ENCODE results near the gene PRRX2.
"Not testable (repeated sequence)": the region's sequence is repeated elsewhere in the genome, so short reads cannot be mapped to it uniquely, and the experiment has no call there.

The PRRX2 gene

GRCh38 chr9:129748249-129748648, 82.8 kb downstream of the PRRX2 start:
- H3F3A ChIP-seq (ENCODE audit: control insufficient read depth, insufficient read depth), result no peaks in the 10 kb centered on the region
- H3K9me3 ChIP-seq (ENCODE audit: control insufficient read depth, insufficient read depth, low read length), result no peaks in the 10 kb centered on the region
- no peaks in the 10 kb centered on the region for H3K9me2 ChIP-seq (replicated peaks; ENCODE audit: control insufficient read depth, low read length)
- TF ChIP-seq EZH2phosphoT487 (IDR thresholded peaks at IDR 0.05; ENCODE audit: borderline replicate concordance, low read length), result no peak
- TF ChIP-seq, protein P1, sequence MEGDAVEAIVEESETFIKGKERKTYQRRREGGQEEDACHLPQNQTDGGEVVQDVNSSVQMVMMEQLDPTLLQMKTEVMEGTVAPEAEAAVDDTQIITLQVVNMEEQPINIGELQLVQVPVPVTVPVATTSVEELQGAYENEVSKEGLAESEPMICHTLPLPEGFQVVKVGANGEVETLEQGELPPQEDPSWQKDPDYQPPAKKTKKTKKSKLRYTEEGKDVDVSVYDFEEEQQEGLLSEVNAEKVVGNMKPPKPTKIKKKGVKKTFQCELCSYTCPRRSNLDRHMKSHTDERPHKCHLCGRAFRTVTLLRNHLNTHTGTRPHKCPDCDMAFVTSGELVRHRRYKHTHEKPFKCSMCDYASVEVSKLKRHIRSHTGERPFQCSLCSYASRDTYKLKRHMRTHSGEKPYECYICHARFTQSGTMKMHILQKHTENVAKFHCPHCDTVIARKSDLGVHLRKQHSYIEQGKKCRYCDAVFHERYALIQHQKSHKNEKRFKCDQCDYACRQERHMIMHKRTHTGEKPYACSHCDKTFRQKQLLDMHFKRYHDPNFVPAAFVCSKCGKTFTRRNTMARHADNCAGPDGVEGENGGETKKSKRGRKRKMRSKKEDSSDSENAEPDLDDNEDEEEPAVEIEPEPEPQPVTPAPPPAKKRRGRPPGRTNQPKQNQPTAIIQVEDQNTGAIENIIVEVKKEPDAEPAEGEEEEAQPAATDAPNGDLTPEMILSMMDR (IDR thresholded peaks at IDR 0.05; ENCODE audit: low read depth, low read length, poor library complexity, severe bottlenecking), result no peak
- H3K27ac ChIP-seq (ENCODE audit: low read depth, low read length), result no peak overlapping the region
- peaks cover 11% of the 10 kb centered on the region; the same call in 1 of the 2 replicates for H3K27me3 ChIP-seq (ENCODE audit: control insufficient read depth, low read length)
- no peak overlapping the region for H3K4me2 ChIP-seq (ENCODE audit: low read length)
- H3K4me1 ChIP-seq (ENCODE audit: control insufficient read depth, low read length), result no peaks in the 10 kb centered on the region
- no peaks in the 10 kb centered on the region for H3K36me3 ChIP-seq (ENCODE audit: control insufficient read depth, low read length)
- H3K4me3 ChIP-seq (ENCODE audit: low read length), result no peak overlapping the region
- no peaks in the 10 kb centered on the region for H3K79me2 ChIP-seq (ENCODE audit: control insufficient read depth, low read length)
- H4K20me1 ChIP-seq (ENCODE audit: control insufficient read depth, insufficient read depth, low read depth, low read length), result no peaks in the 10 kb centered on the region

GRCh38 chr9:129749052-129749451, 83.6 kb downstream of the PRRX2 start:
- not testable (repeated sequence) for H3K36me3 ChIP-seq (ENCODE audit: control insufficient read depth, low read length); H4K20me1 ChIP-seq (ENCODE audit: control insufficient read depth, insufficient read depth, low read depth, low read length); H3K4me1 ChIP-seq (ENCODE audit: control insufficient read depth, low read length); H3K9me2 ChIP-seq (replicated peaks; ENCODE audit: control insufficient read depth, low read length); H3K4me3 ChIP-seq (ENCODE audit: low read length); H3K4me2 ChIP-seq (ENCODE audit: low read length); H3F3A ChIP-seq (ENCODE audit: control insufficient read depth, insufficient read depth); H3K27ac ChIP-seq (ENCODE audit: low read depth, low read length); H3K79me2 ChIP-seq (ENCODE audit: control insufficient read depth, low read length); H3K9me3 ChIP-seq (ENCODE audit: control insufficient read depth, insufficient read depth, low read length)
- peaks cover 16% of the 10 kb centered on the region; the same call in 1 of the 2 replicates for H3K27me3 ChIP-seq (ENCODE audit: control insufficient read depth, low read length)

GRCh38 chr9:129749575-129749974, 84.1 kb downstream of the PRRX2 start:
- H3K4me2 ChIP-seq (ENCODE audit: low read length), result no peak overlapping the region
- H3K27me3 ChIP-seq (ENCODE audit: control insufficient read depth, low read length), result peaks cover 17% of the 10 kb centered on the region; the same call in 1 of the 2 replicates
- H3K9me2 ChIP-seq (replicated peaks; ENCODE audit: control insufficient read depth, low read length), result no peaks in the 10 kb centered on the region
- H3K27ac ChIP-seq (ENCODE audit: low read depth, low read length), result no peak overlapping the region
- TF ChIP-seq, protein P1 (IDR thresholded peaks at IDR 0.05; ENCODE audit: low read depth, low read length, poor library complexity, severe bottlenecking), result no peak
- TF ChIP-seq EZH2phosphoT487 (IDR thresholded peaks at IDR 0.05; ENCODE audit: borderline replicate concordance, low read length), result no peak
- H3K9me3 ChIP-seq (ENCODE audit: control insufficient read depth, insufficient read depth, low read length), result no peaks in the 10 kb centered on the region
- H3K4me3 ChIP-seq (ENCODE audit: low read length), result no peak overlapping the region
- H4K20me1 ChIP-seq (ENCODE audit: control insufficient read depth, insufficient read depth, low read depth, low read length), result no peaks in the 10 kb centered on the region
- no peaks in the 10 kb centered on the region for H3K79me2 ChIP-seq (ENCODE audit: control insufficient read depth, low read length)
- no peaks in the 10 kb centered on the region for H3K36me3 ChIP-seq (ENCODE audit: control insufficient read depth, low read length)
- no peaks in the 10 kb centered on the region for H3F3A ChIP-seq (ENCODE audit: control insufficient read depth, insufficient read depth)
- H3K4me1 ChIP-seq (ENCODE audit: control insufficient read depth, low read length), result no peaks in the 10 kb centered on the region

DNA sequence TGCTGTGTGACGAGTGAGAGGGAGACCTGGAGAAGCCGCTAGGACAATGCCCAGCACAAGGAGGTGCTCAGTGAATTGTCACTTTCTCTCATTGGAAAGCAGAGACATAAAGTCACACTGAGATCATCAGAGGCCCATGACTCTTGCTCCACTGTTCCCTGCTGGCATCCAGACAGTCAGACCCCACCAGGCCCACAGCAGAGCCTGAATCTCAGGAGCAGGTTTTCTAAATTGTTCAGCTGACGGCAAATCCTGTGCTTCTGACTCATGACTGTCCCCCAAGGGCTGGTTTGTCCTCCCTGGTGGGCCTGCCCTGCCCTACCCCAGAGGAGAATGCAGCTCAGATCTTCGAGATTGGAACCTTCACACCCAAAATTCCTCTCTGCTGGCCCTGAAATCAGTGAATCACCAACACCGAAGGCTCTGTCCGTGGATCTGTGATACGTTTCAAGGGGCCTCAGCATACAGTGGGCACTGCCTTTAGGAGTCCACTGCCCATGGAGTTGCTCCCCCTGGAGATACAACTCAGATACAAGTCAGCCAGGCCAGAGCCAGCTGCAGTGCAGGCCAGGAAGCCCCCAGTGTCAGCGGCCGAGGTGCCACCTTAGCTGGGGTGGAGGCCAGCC, 84.7 kb downstream of the PRRX2 start:
- H3K27me3 ChIP-seq (ENCODE audit: control insufficient read depth, low read length), result peaks cover 18% of the 10 kb centered on the region; the same call in 1 of the 2 replicates

More for the DNA sequence above, 84.7 kb downstream of the PRRX2 start:
- H3K4me1 ChIP-seq (ENCODE audit: control insufficient read depth, low read length), result no peaks in the 10 kb centered on the region
- no peaks in the 10 kb centered on the region for H4K20me1 ChIP-seq (ENCODE audit: control insufficient read depth, insufficient read depth, low read depth, low read length)
- H3K27ac ChIP-seq (ENCODE audit: low read depth, low read length), result no peak overlapping the region
- H3F3A ChIP-seq (ENCODE audit: control insufficient read depth, insufficient read depth), result no peaks in the 10 kb centered on the region
- H3K36me3 ChIP-seq (ENCODE audit: control insufficient read depth, low read length), result no peaks in the 10 kb centered on the region
- H3K9me2 ChIP-seq (replicated peaks; ENCODE audit: control insufficient read depth, low read length), result no peaks in the 10 kb centered on the region
- TF ChIP-seq, protein P1 (IDR thresholded peaks at IDR 0.05; ENCODE audit: low read depth, low read length, poor library complexity, severe bottlenecking), result no peak
- TF ChIP-seq EZH2phosphoT487 (IDR thresholded peaks at IDR 0.05; ENCODE audit: borderline replicate concordance, low read length), result no peak
- H3K79me2 ChIP-seq (ENCODE audit: control insufficient read depth, low read length), result no peaks in the 10 kb centered on the region
- H3K9me3 ChIP-seq (ENCODE audit: control insufficient read depth, insufficient read depth, low read length), result no peaks in the 10 kb centered on the region
- no peak overlapping the region for H3K4me3 ChIP-seq (ENCODE audit: low read length)
- no peak overlapping the region for H3K4me2 ChIP-seq (ENCODE audit: low read length)

All from DOHH2 (cell line).